ENCODE measurements around the gene BICDL1.
"Not testable (repeated sequence)": the region's sequence is repeated elsewhere in the genome, so short reads cannot be mapped to it uniquely, and the experiment has no call there.

Gene BICDL1

DNA sequence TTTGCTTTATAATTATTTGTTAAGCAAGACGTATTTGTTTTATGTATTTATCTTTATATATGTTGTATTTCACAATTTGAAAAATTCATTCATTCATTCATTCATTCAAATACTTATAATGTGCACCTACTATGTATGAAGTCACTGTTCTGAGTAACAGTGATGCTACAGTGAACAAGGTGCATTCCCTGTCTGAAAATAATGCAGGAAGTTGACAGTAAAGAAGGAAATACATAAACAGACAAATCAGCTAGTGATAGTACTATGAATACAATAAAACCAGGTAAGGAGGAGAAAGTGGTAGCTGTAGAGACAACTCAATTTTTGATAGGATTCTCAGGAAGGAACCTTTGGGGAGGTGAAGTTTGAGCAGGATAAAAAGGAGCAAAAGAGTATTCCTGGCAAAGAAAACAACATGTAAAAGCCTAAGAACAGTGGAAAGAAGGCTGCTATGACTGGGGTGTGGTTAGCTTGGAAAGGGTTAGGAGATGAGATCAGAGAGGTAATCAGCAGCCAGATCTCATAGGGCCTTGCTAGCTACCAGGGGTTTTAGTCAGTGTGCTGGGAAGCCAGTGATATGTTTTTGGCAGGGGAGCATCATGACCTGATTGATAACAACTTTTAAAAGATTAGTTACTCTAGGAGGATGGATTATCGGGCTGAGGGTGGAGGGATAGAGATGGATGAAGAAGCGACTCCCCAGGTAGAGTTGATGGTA, 17.4 kb downstream of the BICDL1 start:
- DNase-seq = no peak

GRCh38 chr12:120007272-120007671, 18.2 kb downstream of the BICDL1 start:
- no peak for DNase-seq

DNA sequence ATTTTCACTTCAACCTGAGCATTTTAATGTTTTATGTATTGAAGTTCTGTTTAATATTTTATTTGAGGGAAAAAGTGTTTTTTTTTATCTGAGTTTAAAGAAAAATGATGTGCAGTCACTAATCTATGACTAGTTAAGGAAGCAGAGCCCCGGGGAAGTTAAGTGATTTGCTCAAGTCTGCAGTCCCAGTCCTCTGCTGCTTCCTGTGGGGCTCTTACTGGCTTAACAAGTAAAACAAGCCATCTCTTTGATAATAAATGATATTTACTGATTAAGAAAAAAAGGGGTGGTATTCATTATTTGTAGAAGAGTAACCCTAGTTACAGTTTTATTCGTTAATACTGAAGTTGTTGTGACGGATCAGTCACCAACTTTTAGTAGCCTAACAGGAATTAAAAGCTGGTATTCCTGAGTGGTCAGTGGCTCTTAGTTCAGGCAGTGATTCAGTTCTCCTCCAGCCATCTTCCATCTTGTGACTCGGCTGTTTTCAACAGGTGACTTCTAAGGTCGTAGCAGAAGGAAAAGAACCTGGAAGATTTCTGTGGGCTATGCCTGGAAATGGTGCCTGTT, 21.7 kb downstream of the BICDL1 start:
- DNase-seq = no peak

DNA sequence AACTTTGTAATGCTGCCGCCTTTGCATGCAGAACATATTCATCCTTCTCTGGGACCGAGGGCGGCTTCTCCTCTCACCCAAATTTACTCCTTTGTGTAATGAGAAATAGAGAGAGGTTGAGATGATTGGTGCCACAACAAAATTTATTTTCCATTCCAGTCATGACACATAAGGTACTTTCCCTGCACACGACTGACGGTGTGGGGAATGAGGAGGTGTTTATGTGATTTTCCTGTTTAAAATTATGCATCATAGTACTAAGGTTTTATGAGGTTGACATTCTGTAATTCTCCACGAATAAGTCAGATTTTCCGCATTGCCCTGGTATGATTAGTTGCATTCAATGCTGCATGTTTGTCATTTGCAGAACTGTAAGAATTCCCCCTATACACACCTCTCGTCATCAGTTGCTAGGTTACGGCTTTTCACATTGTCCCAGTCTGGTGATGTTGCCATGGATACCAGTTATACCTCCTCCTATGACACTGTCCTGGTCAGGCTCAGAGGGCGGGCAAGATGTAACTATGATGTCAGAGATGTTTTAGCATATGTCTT, 23.1 kb downstream of the BICDL1 start:
- DNase-seq = no peak

DNA sequence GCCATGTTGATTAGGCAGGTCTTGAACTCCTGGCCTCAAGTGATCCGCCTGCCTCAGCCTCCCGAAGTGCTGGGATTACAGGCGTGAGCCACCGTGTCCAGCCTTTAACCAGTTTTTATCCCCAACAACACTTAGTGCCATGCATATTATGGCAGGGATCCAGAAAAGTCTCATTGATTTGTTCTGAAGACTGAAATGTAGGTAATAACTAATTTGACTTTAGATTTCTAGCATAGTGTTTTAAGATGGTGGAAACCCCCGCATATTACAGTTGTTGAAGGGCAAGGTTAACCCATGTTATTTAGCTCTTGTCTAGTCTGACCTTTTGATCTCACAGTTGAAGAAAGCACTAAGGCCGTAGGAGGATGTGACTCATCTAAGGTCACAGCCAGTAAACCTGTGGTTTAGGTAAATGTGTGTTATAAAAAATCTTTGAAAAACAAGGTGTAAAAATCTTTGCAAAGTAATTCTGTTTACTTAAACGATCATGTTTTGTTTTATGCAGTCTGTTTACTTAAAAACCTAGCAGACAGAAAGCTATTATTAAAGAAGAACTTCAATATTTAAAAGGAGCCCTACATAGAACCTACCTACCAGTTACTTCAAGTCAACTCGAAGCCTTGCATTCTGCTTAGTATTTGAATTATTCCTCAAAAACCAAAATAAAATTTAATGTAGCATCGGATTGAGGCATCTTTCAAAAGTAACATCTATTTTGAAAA, 24.8 kb downstream of the BICDL1 start:
- DNase-seq = no peak

DNA sequence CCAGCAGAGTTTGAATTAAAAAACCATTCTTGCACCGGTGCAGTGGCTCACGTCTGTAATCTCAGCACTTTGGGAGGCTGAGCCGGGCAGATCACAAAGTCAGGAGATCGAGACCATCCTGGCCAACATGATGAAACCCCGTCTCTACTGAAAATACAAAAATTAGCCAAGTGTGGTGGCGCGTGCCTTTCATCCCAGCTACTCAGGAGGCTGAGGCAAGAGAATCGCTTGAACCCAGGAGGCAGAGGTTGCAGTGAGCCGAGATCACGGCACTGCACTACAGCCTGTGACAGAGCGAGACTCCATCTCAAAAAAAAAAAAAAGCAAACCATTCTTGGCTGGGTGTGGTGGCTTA, 25.3 kb downstream of the BICDL1 start:
- DNase-seq = not testable (repeated sequence)

DNA sequence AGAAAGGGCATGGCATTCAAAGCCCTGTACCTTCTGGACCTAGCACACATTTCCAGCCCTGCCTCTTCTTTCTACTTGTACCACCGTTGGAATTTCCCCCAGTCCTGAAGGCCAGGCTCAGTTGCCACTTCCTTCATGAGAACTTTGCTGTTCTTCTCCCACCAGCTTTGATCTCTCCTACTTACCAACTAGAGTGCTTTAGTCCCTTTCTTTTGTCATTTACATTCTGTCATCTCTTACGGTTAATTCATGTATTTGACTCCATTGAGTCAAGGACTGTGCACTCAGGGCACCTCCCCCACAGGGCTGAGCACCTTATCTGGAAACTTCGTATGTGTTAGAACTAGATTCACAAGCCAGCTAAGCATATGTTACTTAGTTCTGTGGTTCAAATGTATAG, 26.3 kb downstream of the BICDL1 start:
- DNase-seq = no peak

DNA sequence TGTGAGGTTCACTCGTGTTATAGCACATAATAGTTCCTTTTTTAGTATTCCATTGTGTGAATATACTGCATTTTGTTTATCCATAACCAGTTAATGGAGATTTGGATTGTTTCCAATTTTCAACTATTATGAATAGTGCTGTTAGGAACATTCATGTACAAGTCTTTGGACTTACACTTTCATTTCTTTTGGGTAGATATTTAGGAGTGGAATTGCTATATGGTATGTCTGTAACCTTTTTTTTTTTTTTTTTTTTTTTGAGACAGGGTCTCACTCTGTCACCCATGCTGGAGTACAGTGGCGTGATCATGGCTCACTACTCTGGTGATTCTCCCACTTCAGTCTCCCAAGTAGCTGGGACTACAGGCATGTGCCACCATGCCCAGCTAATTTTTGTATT, 27.2 kb downstream of the BICDL1 start:
- not testable (repeated sequence) for DNase-seq

DNA sequence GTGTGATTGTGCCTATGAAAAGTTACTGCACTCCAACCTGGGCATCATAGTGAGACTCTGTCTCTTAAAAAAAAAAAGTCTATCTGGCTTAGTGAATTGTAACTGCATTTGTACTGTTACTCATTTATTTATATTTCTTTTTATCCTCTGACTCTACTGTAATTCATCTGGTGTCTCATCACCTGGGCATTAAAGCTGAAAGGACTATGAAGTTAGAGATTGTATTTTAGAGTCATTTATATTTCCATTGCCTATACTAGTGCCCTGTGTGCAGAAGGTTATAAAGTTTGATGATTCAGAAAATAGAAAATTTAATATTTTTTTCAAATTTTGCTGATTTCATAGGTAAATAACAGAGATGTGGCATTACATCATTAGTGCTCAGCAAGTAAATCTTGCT, 30.2 kb downstream of the BICDL1 start:
- no peak for DNase-seq

DNA sequence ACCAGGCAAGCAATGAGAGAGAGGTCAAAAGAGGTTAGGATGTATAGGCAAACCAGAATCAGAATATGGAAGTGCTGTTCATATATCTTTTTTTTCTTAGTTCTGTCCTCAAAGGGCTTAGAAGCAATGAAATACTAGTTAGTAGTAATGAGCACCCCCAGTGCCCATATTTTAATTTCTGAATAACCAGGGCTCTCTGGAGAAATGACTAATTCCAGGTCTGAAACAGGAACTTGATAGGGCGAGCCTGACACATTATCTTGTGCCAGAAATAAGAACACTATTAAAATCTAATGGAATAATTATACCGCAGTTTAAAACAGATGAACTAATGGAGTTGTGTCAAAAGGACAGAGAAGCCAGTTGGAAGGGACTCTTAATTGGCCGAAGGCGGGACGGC, 30.9 kb downstream of the BICDL1 start:
- no peak for DNase-seq

DNA sequence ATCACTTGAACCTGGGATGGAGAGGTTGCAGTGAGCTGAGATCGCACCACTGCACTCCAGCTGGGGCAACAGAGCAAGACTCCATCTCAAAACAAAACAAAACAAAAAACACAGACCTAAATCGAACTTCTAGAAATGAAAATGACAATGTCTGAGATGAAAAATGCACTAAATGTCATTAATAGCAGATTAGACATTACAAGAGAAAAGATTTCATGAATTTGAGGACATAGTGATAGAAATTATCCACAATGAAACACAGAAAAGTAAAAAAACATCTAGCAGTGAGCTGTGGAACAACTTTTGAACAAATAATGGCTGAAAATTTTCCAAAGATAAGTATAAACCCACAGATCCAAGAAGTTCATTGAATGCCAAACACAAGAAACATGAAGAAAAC, 35.2 kb downstream of the BICDL1 start:
- no peak for DNase-seq

- DNase-seq = no peak
Measured at GRCh38 chr12:120025640-120026039, 36.6 kb downstream of the BICDL1 start.

GRCh38 chr12:120032242-120032641, 43.2 kb downstream of the BICDL1 start:
- DNase-seq = no peak

DNA sequence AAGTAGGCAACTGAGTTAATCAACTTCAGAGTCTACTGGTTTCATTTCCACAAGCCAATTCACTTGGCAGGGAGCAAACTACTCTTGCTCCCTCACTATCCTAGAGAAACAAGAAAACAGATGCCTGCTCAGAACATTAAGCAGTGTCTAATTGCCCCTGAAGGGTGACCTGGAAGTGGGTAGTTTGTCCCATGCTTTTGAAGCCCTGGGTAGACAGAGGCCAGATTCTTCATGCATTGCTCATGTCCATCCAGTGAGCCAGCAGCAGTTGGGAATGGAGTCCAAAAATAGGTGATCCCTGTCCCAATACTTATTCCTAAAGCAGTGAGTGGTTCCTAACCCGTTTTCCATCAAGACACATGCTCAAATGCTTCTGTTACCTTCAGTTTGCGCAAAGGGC, 48.8 kb downstream of the BICDL1 start:
- no peak for DNase-seq

DNA sequence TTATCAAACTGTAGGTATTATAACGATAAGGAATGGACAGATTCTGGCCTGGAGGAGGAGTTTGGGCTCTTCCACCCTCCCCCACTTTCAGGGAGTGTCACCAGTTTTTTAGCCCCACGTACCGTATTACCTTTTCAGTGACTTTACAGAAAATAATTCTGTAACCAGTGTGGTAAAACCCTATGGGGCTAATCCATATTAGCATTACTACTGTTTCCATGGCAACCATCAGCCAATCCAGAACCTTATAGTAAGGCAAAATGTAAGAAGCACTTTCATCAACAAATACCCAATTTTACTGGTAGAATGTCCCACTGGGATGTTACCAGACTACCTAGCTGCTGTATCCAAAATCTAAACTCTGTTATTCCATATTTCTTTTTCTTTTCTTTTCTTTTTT, 50.7 kb downstream of the BICDL1 start:
- no peak for DNase-seq

- DNase-seq = no peak
Measured at GRCh38 chr12:120041386-120042231, 52.6 kb downstream of the BICDL1 start.

DNA sequence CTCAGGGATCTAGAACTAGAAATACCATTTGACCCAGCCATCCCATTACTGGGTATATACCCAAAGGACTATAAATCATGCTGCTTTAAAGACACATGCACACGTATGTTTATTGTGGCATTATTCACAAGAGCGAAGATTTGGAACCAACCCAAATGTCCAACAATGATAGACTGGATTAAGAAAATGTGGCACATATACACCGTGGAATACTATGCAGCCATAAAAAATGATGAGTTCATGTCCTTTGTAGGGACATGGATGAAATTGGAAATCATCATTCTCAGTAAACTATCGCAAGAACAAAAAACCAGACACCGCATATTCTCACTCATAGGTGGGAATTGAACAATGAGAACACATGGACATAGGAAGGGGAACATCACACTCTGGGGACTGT, 56.3 kb downstream of the BICDL1 start:
- DNase-seq = not testable (repeated sequence)

GRCh38 chr12:120047072-120047471, 58.0 kb downstream of the BICDL1 start:
- no peak for DNase-seq

GRCh38 chr12:120048263-120048662, 59.2 kb downstream of the BICDL1 start:
- DNase-seq = no peak

GRCh38 chr12:120049426-120049825, 60.4 kb downstream of the BICDL1 start:
- no peak for DNase-seq

- DNase-seq = no peak
Measured at GRCh38 chr12:120051535-120051934, 62.5 kb downstream of the BICDL1 start.

GRCh38 chr12:120054293-120054692, 65.3 kb downstream of the BICDL1 start:
- DNase-seq = no peak

All from SIG-M5 (cell line).